ENCODE results near the gene ZG16B. TPM values are rescaled to one million over a fixed set of nuclear protein-coding genes. Genes with fewer than 3 reads are reported as not detected.

ZG16B gene
- total RNA-seq, 1 experiment from 2014 or later = not detected

- DNase-seq = peak; percentile 28
- H3K27me3 ChIP-seq (ENCODE audit: control insufficient read depth, insufficient read depth, low read length) = no peaks in the 10 kb centered on the region
- no peaks in the 10 kb centered on the region for H3K36me3 ChIP-seq (replicated peaks; ENCODE audit: control insufficient read depth, insufficient read depth, low read length)
- H3K4me3 ChIP-seq (ENCODE audit: insufficient read depth, low read depth, low read length) = no peak overlapping the region
Measured at GRCh38 chr16:2839650-2840450, 9.7 kb downstream of the ZG16B start.

GRCh38 chr16:2840914-2841313 lies 10.8 kb downstream of the ZG16B start:
- H3K4me3 ChIP-seq (ENCODE audit: insufficient read depth, low read depth, low read length) = no peak overlapping the region
- H3K27me3 ChIP-seq (ENCODE audit: control insufficient read depth, insufficient read depth, low read length) = no peaks in the 10 kb centered on the region
- DNase-seq = peak; percentile 31

GRCh38 chr16:2841606-2842339 lies 11.7 kb downstream of the ZG16B start:
- no peak for DNase-seq
- no peak overlapping the region for H3K4me3 ChIP-seq (ENCODE audit: insufficient read depth, low read depth, low read length)
- no peaks in the 10 kb centered on the region for H3K36me3 ChIP-seq (replicated peaks; ENCODE audit: control insufficient read depth, insufficient read depth, low read length)
- no peaks in the 10 kb centered on the region for H3K27me3 ChIP-seq (ENCODE audit: control insufficient read depth, insufficient read depth, low read length)

More at GRCh38 chr16:2840914-2841313, 10.8 kb downstream of the ZG16B start:
- H3K36me3 ChIP-seq (replicated peaks; ENCODE audit: control insufficient read depth, insufficient read depth, low read length) = no peaks in the 10 kb centered on the region

GRCh38 chr16:2842340-2843000 lies 12.4 kb downstream of the ZG16B start:
- Histone ChIP-seq H3K27me3 (ENCODE audit: control insufficient read depth, insufficient read depth, low read length) (no peaks in the 10 kb centered on the region), H3K36me3 (replicated peaks; ENCODE audit: control insufficient read depth, insufficient read depth, low read length) (no peaks in the 10 kb centered on the region), H3K4me3 (ENCODE audit: insufficient read depth, low read depth, low read length) (peak overlapping the region; percentile 12; the same call in 1 of the 2 replicates)
- DNase-seq = peak; percentile 91

GRCh38 chr16:2843526-2843925 lies 13.4 kb downstream of the ZG16B start:
- H3K36me3 ChIP-seq (replicated peaks; ENCODE audit: control insufficient read depth, insufficient read depth, low read length) = no peaks in the 10 kb centered on the region
- H3K4me3 ChIP-seq (ENCODE audit: insufficient read depth, low read depth, low read length) = no peak overlapping the region
- DNase-seq = no peak
- H3K27me3 ChIP-seq (ENCODE audit: control insufficient read depth, insufficient read depth, low read length) = no peaks in the 10 kb centered on the region

GRCh38 chr16:2845116-2845515 lies 15.0 kb downstream of the ZG16B start:
- Histone ChIP-seq H3K36me3 (replicated peaks; ENCODE audit: control insufficient read depth, insufficient read depth, low read length) (no peaks in the 10 kb centered on the region), H3K27me3 (ENCODE audit: control insufficient read depth, insufficient read depth, low read length) (no peaks in the 10 kb centered on the region; the same call in 1 of the 2 replicates), H3K4me3 (ENCODE audit: insufficient read depth, low read depth, low read length) (no peak overlapping the region)
- no peak for DNase-seq

- no peak for DNase-seq
Measured at GRCh38 chr16:2846511-2847310, 16.6 kb downstream of the ZG16B start.

GRCh38 chr16:2848933-2849725 lies 19.0 kb downstream of the ZG16B start:
- Histone ChIP-seq H3K4me3 (ENCODE audit: insufficient read depth, low read depth, low read length) (no peak overlapping the region), H3K27me3 (ENCODE audit: control insufficient read depth, insufficient read depth, low read length) (no peaks in the 10 kb centered on the region; the same call in 1 of the 2 replicates)
- peak; percentile 23 for DNase-seq

More at GRCh38 chr16:2846511-2847310, 16.6 kb downstream of the ZG16B start:
- Histone ChIP-seq H3K4me3 (ENCODE audit: insufficient read depth, low read depth, low read length) (no peak overlapping the region), H3K36me3 (replicated peaks; ENCODE audit: control insufficient read depth, insufficient read depth, low read length) (no peaks in the 10 kb centered on the region), H3K27me3 (ENCODE audit: control insufficient read depth, insufficient read depth, low read length) (no peaks in the 10 kb centered on the region; the same call in 1 of the 2 replicates)

GRCh38 chr16:2852003-2852730 lies 22.1 kb downstream of the ZG16B start:
- DNase-seq = peak; percentile 64
- no peak overlapping the region for H3K4me3 ChIP-seq (ENCODE audit: insufficient read depth, low read depth, low read length)
- H3K36me3 ChIP-seq (replicated peaks; ENCODE audit: control insufficient read depth, insufficient read depth, low read length) = no peaks in the 10 kb centered on the region
- peaks cover 1% of the 10 kb centered on the region; the same call in 1 of the 2 replicates for H3K27me3 ChIP-seq (ENCODE audit: control insufficient read depth, insufficient read depth, low read length)

More at GRCh38 chr16:2848933-2849725, 19.0 kb downstream of the ZG16B start:
- H3K36me3 ChIP-seq (replicated peaks; ENCODE audit: control insufficient read depth, insufficient read depth, low read length) = no peaks in the 10 kb centered on the region

GRCh38 chr16:2852731-2853507 lies 22.8 kb downstream of the ZG16B start:
- Histone ChIP-seq H3K27me3 (ENCODE audit: control insufficient read depth, insufficient read depth, low read length) (peaks cover 8% of the 10 kb centered on the region; the same call in 1 of the 2 replicates), H3K36me3 (replicated peaks; ENCODE audit: control insufficient read depth, insufficient read depth, low read length) (no peaks in the 10 kb centered on the region), H3K4me3 (ENCODE audit: insufficient read depth, low read depth, low read length) (no peak overlapping the region)
- peak; percentile 73 for DNase-seq

GRCh38 chr16:2853531-2854073 lies 23.5 kb downstream of the ZG16B start:
- peak; percentile 35 for DNase-seq
- Histone ChIP-seq H3K36me3 (replicated peaks; ENCODE audit: control insufficient read depth, insufficient read depth, low read length) (no peaks in the 10 kb centered on the region), H3K27me3 (ENCODE audit: control insufficient read depth, insufficient read depth, low read length) (peaks cover 14% of the 10 kb centered on the region; the same call in 1 of the 2 replicates), H3K4me3 (ENCODE audit: insufficient read depth, low read depth, low read length) (no peak overlapping the region)

- Histone ChIP-seq H3K36me3 (replicated peaks; ENCODE audit: control insufficient read depth, insufficient read depth, low read length) (no peaks in the 10 kb centered on the region), H3K4me3 (ENCODE audit: insufficient read depth, low read depth, low read length) (no peak overlapping the region), H3K27me3 (ENCODE audit: control insufficient read depth, insufficient read depth, low read length) (peaks cover 18% of the 10 kb centered on the region; the same call in 1 of the 2 replicates)
- peak; percentile 79 for DNase-seq
Measured at GRCh38 chr16:2854700-2855309, 24.7 kb downstream of the ZG16B start.
